Osteocyte (in vitro differentiated cells): ENCODE results near the gene ALPK1. TPM values are rescaled to one million over a fixed set of nuclear protein-coding genes. Genes with fewer than 3 reads are reported as not detected.

Experiments
- DNase-seq: peaks from one replicate; pipeline ENCODE4 v3.0.0; 2021; ENCODE audit warnings: mixed read lengths; ENCODE audit not compliant: unreplicated experiment; ENCODE audit errors: extremely low spot score
- H3K27ac Mint-ChIP-seq: one replicate; pipeline ENCODE4 v1.8.0; 2021; ENCODE audit warnings: mild to moderate bottlenecking, mixed read lengths; ENCODE audit not compliant: unreplicated experiment
- H3K27me3 Mint-ChIP-seq: one replicate; pipeline ENCODE4 v1.8.0; 2021; ENCODE audit warnings: mixed read lengths; ENCODE audit not compliant: unreplicated experiment
- H3K36me3 Mint-ChIP-seq: one replicate; pipeline ENCODE4 v1.8.0; 2021; ENCODE audit warnings: mixed read lengths; ENCODE audit not compliant: unreplicated experiment
- H3K4me1 Mint-ChIP-seq: one replicate; pipeline ENCODE4 v1.8.0; 2021; ENCODE audit warnings: mixed read lengths; ENCODE audit not compliant: unreplicated experiment
- H3K4me3 Mint-ChIP-seq: one replicate; pipeline ENCODE4 v1.8.0; 2021; ENCODE audit warnings: mild to moderate bottlenecking, moderate library complexity, mixed read lengths; ENCODE audit not compliant: unreplicated experiment
- H3K9me3 Mint-ChIP-seq: one replicate; pipeline ENCODE4 v1.8.0; 2021; ENCODE audit warnings: mixed read lengths; ENCODE audit not compliant: unreplicated experiment
- total RNA-seq: library from RNA; stranded (reverse); gene quantifications from 2 replicates; pipeline ENCODE4 v1.2.1, GENCODE V29; 2021
- TF ChIP-seq, protein P1 (sequence below): fragments of 200-600 bp; sonication (generic); IDR thresholded peaks from 2 replicates; pipeline ENCODE4 v1.5.0; 2021; ENCODE audit warnings: antibody characterized with exemption, mild to moderate bottlenecking, moderate library complexity

Gene ALPK1
- total RNA-seq, 1 donor from 2014 or later: 9.1 TPM

DNA sequence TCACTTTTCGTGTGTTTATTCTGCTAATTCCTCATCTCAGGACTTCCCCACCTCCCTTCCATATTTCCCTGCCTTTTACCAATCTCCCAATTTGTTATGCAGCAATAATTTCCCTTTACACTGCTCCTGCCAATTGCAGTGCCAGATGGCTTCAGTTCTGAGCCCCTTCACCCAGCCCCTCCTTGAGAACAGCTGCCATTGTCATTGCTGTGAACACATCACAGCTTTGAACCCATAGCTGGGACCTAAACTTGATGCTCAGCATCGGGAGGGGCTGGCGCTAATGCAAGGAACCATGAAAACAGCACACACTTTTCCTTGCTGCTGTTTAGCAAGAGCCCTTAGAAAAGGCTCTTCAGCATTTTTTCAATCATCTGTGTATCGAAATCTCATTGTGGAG, 104.9 kb downstream of the ALPK1 start:
- no peak for DNase-seq
- Mint-ChIP-seq H3K4me1 (no peaks in the 10 kb centered on the region), H3K27ac (no peak overlapping the region), H3K27me3 (no peaks in the 10 kb centered on the region), H3K9me3 (no peaks in the 10 kb centered on the region), H3K4me3 (no peak overlapping the region), H3K36me3 (no peaks in the 10 kb centered on the region)
- TF ChIP-seq, protein P1, sequence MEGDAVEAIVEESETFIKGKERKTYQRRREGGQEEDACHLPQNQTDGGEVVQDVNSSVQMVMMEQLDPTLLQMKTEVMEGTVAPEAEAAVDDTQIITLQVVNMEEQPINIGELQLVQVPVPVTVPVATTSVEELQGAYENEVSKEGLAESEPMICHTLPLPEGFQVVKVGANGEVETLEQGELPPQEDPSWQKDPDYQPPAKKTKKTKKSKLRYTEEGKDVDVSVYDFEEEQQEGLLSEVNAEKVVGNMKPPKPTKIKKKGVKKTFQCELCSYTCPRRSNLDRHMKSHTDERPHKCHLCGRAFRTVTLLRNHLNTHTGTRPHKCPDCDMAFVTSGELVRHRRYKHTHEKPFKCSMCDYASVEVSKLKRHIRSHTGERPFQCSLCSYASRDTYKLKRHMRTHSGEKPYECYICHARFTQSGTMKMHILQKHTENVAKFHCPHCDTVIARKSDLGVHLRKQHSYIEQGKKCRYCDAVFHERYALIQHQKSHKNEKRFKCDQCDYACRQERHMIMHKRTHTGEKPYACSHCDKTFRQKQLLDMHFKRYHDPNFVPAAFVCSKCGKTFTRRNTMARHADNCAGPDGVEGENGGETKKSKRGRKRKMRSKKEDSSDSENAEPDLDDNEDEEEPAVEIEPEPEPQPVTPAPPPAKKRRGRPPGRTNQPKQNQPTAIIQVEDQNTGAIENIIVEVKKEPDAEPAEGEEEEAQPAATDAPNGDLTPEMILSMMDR: no peak

DNA sequence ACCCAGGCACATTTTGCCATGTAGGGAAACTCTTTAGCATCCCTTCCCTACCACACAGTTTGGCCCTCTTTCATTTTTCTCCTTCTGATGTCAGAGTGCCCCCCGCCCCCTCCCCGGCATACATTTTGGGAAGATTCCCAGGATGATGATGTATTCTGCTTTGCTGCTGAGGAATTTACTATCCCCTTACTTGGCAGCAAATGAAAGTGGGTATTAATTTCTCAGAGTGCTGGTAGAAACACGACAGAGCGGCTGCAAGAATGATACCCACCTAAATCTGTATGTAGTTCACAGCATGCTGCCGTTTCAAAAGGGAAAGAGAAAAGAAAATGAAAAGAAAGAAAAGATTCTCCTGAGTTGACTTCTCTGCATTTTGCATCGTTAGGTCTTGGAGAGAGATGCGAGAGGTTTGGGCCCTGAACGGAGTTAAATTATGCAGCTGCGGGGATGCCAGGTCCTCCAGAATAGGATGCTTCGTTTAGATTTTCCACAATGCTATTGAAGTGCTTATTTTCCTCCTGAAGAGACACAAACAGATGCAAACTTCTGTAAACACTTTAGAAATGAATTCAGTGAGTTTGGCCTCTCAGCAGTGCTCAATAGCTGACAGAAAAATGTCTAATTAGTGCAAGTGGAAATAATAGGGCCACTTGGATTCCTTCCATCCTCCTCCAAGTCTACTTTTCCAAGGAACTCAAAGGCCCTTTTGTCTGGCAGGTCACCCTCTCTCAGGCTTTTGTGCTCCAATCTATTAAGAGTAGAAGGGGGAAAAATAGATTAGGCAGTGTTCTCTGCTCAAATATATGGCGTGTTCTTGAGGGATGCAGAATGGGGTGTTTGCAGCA, 106.2 kb downstream of the ALPK1 start:
- Mint-ChIP-seq H3K27me3 (no peaks in the 10 kb centered on the region), H3K4me1 (no peaks in the 10 kb centered on the region), H3K36me3 (no peaks in the 10 kb centered on the region), H3K4me3 (no peak overlapping the region), H3K27ac (no peak overlapping the region), H3K9me3 (no peaks in the 10 kb centered on the region)
- DNase-seq: no peak
- TF ChIP-seq, protein P1: no peak

DNA sequence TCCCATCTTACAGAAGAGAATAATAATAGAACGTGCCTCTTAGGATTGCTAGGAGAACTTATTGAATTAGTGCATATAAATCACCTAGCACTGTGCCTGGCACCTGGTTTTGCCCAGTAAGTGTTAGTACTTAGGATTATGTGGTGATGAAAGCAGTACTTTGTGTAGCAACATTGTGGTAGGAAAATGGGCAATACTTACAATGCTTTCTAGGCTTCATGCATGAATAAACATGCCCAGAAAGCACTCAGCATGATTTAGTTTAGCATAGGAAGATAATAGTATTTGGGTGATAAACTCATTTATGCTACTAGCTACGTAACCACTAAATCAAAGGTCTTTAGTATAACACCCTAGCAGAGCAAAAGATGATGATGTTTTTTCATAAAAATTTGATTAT, 113.2 kb downstream of the ALPK1 start:
- no peak for DNase-seq
- Mint-ChIP-seq H3K4me1 (no peaks in the 10 kb centered on the region), H3K27ac (no peak overlapping the region), H3K9me3 (no peaks in the 10 kb centered on the region), H3K4me3 (no peak overlapping the region), H3K27me3 (peaks cover 3% of the 10 kb centered on the region), H3K36me3 (peaks cover 7% of the 10 kb centered on the region)
- TF ChIP-seq, protein P1: no peak

DNA sequence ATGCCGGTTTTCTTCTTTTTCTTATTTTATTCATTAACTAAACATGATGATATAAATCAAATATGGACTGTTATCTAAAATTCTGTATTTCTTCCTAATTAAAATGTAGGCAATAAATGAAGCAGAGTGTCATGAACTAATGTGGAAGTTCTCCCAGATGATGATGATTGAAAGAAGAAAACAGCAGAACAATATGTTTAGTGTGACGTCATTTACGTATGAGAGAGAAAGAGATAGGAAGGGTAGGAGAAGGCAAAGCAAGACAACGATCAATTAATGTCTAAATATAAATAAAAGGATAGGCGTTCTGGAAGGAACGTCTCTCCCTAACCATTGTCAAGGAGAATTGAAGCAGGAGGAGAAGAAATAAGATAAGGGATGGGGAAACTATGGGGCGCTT, 113.6 kb downstream of the ALPK1 start:
- Mint-ChIP-seq H3K4me3 (no peak overlapping the region), H3K36me3 (peaks cover 7% of the 10 kb centered on the region), H3K4me1 (no peaks in the 10 kb centered on the region), H3K27me3 (peaks cover 3% of the 10 kb centered on the region), H3K27ac (no peak overlapping the region), H3K9me3 (no peaks in the 10 kb centered on the region)
- TF ChIP-seq, protein P1: no peak
- no peak for DNase-seq

DNA sequence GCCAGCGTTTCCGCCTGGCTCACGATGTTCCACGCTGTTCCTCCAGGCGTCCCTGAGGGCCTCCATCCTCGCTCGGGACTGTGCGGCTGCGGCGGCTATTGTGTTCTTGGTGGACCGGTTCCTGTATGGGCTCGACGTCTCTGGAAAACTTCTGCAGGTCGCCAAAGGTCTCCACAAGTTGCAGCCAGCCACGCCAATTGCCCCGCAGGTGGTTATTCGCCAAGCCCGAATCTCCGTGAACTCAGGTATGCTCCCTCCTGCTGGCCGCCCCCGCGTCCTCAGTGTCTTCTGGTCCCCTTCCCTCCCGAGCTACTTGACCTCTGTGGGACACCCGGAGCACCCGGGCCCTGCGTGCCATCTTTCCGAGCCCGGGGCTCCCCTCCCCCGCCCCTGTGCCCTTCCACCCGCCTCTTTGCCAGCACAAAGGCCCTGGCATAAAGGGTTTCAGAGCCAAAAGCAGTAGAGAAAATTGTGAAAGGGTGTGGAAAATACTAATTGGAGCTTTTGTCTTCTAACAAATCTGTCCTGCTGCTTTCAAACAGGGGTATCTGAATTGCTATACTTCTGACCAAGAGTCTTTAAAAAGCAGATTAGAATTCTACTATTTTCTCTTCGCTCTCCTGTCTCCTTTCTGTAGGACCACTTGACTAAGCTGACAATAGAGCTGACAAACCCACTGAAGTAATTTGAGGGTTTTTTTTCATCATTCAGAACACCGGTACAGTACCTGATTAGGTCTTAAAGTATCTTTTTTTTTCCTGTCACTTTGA, 114.8 kb downstream of the ALPK1 start:
- H3K9me3 Mint-ChIP-seq: peaks cover 6% of the 10 kb centered on the region
- no peak overlapping the region for H3K27ac Mint-ChIP-seq
- no peaks in the 10 kb centered on the region for H3K4me1 Mint-ChIP-seq
- TF ChIP-seq, protein P1: no peak
- DNase-seq: no peak
- H3K4me3 Mint-ChIP-seq: no peak overlapping the region
- H3K36me3 Mint-ChIP-seq: peaks cover 9% of the 10 kb centered on the region
- peaks cover 3% of the 10 kb centered on the region for H3K27me3 Mint-ChIP-seq
